ENCODE results near the gene RIN3.
"Not testable (repeated sequence)": the region's sequence is repeated elsewhere in the genome, so short reads cannot be mapped to it uniquely, and the experiment has no call there.

RIN3 gene

GRCh38 chr14:92531106-92531873 lies 17.7 kb downstream of the RIN3 start:
- DNase-seq: peak in 1 of 6 experiments; percentile 29

GRCh38 chr14:92532490-92533163 lies 19.0 kb downstream of the RIN3 start:
- DNase-seq: no peak

GRCh38 chr14:92534932-92535643 lies 21.5 kb downstream of the RIN3 start:
- peak in 5 of 6 experiments; percentile 28 to 67 (median 57) for DNase-seq

- not testable (repeated sequence) for DNase-seq
These were observed 22.6 kb downstream of the RIN3 start for GRCh38 chr14:92536231-92536630.

- no peak for DNase-seq
These were observed 24.9 kb downstream of the RIN3 start for GRCh38 chr14:92538412-92538985.

GRCh38 chr14:92539419-92539818 lies 25.8 kb downstream of the RIN3 start:
- no peak for DNase-seq

GRCh38 chr14:92539875-92540274 lies 26.3 kb downstream of the RIN3 start:
- no peak for DNase-seq

GRCh38 chr14:92540472-92541048 lies 27.0 kb downstream of the RIN3 start:
- no peak for DNase-seq

GRCh38 chr14:92542766-92543554 lies 29.4 kb downstream of the RIN3 start:
- no peak for DNase-seq

GRCh38 chr14:92544051-92544720 lies 30.6 kb downstream of the RIN3 start:
- DNase-seq: no peak

GRCh38 chr14:92546347-92547053 lies 32.9 kb downstream of the RIN3 start:
- DNase-seq: no peak

GRCh38 chr14:92549105-92549858 lies 35.7 kb downstream of the RIN3 start:
- no peak for DNase-seq

GRCh38 chr14:92549859-92550230 lies 36.3 kb downstream of the RIN3 start:
- DNase-seq: no peak

- DNase-seq: no peak
These were observed 37.7 kb downstream of the RIN3 start for GRCh38 chr14:92551044-92551841.

- no peak for DNase-seq
These were observed 38.5 kb downstream of the RIN3 start for GRCh38 chr14:92552066-92552465.

- no peak for DNase-seq
These were observed 39.9 kb downstream of the RIN3 start for GRCh38 chr14:92553438-92553837.

- peak in 1 of 6 experiments; percentile 28 for DNase-seq
These were observed 42.0 kb downstream of the RIN3 start for GRCh38 chr14:92555465-92556111.

GRCh38 chr14:92556255-92556741 lies 42.7 kb downstream of the RIN3 start:
- DNase-seq: no peak

Data from stimulated activated naive CD4-positive, alpha-beta T cell (primary cell).